Skeletal muscle cell (primary cell): ENCODE data around the gene TNF.

Experiments used
- DNase-seq: peaks from one replicate; pipeline ENCODE4 v3.0.0-alpha.2; 2010; ENCODE audit warnings: low read depth
- H3K4me3 ChIP-seq: 2 replicates; pipeline ENCODE4 v1.5.1; 2011; ENCODE audit warnings: low read depth, mild to moderate bottlenecking, control low read depth, low read length, moderate library complexity

Gene TNF

DNA sequence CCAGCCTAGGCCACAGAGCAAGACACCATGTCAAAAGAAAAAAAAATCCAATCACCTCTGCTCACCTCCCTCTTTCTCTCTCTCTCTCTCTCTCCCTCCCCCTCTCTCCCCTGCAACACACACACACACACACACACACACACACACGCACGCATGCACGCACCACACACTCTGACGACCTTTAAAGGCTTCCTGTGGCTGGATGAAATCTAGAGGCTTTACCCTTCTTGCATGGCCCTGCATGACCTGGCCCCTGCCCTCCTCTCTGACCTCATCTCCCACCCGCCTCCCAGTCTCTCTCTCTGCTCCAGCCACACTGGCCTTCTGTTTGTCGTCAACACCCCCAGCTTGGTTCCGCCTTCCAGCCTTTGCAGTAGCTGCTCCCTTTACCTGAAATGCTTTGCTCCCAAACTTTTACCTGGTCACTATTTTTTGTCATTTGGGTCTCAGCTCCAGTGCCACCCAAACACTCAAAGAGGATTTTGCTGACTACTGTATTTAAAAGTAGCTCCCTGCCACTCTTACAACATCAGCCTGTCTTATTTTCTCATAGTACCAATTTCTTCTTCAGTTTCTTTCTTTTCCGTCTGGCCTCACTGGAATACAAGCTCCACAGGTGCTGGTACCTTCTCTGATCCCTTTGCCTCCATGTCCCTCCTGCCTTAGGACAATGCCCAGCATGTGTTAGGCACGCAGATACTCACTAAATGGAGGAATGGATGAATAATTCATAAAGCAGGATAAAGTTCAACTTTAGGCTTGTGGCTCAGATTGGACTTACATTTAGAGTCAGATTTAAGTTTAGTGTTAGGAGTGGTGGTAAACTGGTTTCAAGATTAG is 7.6 kb upstream of the TNF start:
- no peak for DNase-seq
- no peak overlapping the region for H3K4me3 ChIP-seq

DNA sequence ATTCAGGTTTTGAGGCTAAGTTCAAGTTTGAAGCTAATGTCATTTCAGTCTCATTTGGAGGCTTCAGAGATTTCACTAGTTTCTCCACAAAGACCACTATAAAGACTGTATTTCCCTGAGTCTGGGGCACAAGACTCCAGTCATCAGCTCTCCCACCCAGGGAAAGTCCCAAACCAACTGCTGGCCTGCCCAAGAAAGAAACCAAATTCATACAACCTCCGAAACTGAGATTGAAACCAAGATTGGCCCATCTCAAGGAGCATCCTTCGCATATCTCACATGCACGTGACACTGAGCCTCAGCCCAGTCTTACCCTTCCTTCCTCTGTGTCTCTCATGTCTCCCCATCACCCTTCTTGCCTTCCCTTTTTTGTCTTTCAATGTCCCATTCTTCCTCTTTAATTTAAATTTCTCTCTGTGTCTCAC is 6.8 kb upstream of the TNF start:
- DNase-seq, result no peak
- H3K4me3 ChIP-seq, result no peak overlapping the region

DNA sequence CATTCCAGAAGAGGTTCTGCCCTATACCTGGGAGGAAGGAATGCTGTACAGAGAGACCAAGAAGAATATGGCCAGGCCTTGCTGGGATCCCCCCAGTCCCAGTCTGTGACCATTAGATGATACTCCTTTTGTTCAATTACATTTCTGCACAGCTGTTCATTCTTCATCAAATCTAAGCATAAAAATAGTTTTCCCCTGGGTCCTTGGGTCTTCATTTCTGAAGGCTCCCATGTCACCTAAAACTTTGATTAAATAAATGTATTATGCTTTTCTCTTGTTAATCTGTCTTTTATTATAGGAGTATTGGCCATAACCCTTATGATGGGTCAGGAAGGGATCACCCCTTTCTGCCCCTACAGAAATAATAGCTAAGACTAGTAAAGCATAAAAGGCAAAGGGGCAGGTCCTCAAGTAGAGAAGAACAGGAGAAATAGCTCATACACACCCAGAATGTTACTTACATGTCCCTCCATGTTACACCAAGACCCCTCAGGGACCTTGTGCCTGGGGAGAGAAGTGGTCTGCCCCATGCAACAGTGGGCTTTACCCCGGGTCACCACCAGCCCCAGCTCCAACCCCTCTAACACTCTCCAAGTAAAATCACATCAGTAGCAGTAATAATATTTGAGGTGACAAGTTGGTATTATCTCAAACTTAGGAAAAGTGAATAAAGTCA is 5.4 kb upstream of the TNF start:
- no peak overlapping the region for H3K4me3 ChIP-seq
- no peak for DNase-seq

DNA sequence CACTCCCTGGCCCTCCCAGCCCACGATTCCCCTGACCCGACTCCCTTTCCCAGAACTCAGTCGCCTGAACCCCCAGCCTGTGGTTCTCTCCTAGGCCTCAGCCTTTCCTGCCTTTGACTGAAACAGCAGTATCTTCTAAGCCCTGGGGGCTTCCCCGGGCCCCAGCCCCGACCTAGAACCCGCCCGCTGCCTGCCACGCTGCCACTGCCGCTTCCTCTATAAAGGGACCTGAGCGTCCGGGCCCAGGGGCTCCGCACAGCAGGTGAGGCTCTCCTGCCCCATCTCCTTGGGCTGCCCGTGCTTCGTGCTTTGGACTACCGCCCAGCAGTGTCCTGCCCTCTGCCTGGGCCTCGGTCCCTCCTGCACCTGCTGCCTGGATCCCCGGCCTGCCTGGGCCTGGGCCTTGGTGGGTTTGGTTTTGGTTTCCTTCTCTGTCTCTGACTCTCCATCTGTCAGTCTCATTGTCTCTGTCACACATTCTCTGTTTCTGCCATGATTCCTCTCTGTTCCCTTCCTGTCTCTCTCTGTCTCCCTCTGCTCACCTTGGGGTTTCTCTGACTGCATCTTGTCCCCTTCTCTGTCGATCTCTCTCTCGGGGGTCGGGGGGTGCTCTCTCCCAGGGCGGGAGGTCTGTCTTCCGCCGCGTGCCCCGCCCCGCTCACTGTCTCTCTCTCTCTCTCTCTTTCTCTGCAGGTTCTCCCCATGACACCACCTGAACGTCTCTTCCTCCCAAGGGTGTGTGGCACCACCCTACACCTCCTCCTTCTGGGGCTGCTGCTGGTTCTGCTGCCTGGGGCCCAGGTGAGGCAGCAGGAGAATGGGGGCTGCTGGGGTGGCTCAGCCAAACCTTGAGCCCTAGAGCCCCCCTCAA is 3.1 kb upstream of the TNF start, which contains the start of gene LTA:
LTA (plus strand) TSS at position 249 of the 871 bp plus-strand sequence; CDS start at position 703, 454 bp downstream.
- no peak within 1 kb of the TSS for H3K4me3 ChIP-seq
- no peak for DNase-seq

DNA sequence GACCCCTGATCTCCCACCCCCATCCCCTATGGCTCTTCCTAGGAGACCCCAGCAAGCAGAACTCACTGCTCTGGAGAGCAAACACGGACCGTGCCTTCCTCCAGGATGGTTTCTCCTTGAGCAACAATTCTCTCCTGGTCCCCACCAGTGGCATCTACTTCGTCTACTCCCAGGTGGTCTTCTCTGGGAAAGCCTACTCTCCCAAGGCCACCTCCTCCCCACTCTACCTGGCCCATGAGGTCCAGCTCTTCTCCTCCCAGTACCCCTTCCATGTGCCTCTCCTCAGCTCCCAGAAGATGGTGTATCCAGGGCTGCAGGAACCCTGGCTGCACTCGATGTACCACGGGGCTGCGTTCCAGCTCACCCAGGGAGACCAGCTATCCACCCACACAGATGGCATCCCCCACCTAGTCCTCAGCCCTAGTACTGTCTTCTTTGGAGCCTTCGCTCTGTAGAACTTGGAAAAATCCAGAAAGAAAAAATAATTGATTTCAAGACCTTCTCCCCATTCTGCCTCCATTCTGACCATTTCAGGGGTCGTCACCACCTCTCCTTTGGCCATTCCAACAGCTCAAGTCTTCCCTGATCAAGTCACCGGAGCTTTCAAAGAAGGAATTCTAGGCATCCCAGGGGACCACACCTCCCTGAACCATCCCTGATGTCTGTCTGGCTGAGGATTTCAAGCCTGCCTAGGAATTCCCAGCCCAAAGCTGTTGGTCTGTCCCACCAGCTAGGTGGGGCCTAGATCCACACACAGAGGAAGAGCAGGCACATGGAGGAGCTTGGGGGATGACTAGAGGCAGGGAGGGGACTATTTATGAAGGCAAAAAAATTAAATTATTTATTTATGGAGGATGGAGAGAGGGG is 1.9 kb upstream of the TNF start:
- DNase-seq, result no peak
- no peak overlapping the region for H3K4me3 ChIP-seq

DNA sequence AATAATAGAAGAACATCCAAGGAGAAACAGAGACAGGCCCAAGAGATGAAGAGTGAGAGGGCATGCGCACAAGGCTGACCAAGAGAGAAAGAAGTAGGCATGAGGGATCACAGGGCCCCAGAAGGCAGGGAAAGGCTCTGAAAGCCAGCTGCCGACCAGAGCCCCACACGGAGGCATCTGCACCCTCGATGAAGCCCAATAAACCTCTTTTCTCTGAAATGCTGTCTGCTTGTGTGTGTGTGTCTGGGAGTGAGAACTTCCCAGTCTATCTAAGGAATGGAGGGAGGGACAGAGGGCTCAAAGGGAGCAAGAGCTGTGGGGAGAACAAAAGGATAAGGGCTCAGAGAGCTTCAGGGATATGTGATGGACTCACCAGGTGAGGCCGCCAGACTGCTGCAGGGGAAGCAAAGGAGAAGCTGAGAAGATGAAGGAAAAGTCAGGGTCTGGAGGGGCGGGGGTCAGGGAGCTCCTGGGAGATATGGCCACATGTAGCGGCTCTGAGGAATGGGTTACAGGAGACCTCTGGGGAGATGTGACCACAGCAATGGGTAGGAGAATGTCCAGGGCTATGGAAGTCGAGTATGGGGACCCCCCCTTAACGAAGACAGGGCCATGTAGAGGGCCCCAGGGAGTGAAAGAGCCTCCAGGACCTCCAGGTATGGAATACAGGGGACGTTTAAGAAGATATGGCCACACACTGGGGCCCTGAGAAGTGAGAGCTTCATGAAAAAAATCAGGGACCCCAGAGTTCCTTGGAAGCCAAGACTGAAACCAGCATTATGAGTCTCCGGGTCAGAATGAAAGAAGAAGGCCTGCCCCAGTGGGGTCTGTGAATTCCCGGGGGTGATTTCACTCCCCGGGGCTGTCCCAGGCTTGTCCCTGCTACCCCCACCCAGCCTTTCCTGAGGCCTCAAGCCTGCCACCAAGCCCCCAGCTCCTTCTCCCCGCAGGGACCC is 981 bp upstream of the TNF start:
- H3K4me3 ChIP-seq, result no peak overlapping the region
- DNase-seq, result no peak

DNA sequence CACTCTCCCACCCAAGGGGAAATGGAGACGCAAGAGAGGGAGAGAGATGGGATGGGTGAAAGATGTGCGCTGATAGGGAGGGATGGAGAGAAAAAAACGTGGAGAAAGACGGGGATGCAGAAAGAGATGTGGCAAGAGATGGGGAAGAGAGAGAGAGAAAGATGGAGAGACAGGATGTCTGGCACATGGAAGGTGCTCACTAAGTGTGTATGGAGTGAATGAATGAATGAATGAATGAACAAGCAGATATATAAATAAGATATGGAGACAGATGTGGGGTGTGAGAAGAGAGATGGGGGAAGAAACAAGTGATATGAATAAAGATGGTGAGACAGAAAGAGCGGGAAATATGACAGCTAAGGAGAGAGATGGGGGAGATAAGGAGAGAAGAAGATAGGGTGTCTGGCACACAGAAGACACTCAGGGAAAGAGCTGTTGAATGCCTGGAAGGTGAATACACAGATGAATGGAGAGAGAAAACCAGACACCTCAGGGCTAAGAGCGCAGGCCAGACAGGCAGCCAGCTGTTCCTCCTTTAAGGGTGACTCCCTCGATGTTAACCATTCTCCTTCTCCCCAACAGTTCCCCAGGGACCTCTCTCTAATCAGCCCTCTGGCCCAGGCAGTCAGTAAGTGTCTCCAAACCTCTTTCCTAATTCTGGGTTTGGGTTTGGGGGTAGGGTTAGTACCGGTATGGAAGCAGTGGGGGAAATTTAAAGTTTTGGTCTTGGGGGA is 754 bp downstream of the TNF start:
- no peak overlapping the region for H3K4me3 ChIP-seq
- DNase-seq, result no peak

DNA sequence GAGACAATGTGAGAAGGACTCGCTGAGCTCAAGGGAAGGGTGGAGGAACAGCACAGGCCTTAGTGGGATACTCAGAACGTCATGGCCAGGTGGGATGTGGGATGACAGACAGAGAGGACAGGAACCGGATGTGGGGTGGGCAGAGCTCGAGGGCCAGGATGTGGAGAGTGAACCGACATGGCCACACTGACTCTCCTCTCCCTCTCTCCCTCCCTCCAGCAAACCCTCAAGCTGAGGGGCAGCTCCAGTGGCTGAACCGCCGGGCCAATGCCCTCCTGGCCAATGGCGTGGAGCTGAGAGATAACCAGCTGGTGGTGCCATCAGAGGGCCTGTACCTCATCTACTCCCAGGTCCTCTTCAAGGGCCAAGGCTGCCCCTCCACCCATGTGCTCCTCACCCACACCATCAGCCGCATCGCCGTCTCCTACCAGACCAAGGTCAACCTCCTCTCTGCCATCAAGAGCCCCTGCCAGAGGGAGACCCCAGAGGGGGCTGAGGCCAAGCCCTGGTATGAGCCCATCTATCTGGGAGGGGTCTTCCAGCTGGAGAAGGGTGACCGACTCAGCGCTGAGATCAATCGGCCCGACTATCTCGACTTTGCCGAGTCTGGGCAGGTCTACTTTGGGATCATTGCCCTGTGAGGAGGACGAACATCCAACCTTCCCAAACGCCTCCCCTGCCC is 1.7 kb downstream of the TNF start:
- no peak for DNase-seq
- no peak overlapping the region for H3K4me3 ChIP-seq

DNA sequence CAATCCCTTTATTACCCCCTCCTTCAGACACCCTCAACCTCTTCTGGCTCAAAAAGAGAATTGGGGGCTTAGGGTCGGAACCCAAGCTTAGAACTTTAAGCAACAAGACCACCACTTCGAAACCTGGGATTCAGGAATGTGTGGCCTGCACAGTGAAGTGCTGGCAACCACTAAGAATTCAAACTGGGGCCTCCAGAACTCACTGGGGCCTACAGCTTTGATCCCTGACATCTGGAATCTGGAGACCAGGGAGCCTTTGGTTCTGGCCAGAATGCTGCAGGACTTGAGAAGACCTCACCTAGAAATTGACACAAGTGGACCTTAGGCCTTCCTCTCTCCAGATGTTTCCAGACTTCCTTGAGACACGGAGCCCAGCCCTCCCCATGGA is 2.2 kb downstream of the TNF start:
- no peak for DNase-seq
- H3K4me3 ChIP-seq, result no peak overlapping the region

DNA sequence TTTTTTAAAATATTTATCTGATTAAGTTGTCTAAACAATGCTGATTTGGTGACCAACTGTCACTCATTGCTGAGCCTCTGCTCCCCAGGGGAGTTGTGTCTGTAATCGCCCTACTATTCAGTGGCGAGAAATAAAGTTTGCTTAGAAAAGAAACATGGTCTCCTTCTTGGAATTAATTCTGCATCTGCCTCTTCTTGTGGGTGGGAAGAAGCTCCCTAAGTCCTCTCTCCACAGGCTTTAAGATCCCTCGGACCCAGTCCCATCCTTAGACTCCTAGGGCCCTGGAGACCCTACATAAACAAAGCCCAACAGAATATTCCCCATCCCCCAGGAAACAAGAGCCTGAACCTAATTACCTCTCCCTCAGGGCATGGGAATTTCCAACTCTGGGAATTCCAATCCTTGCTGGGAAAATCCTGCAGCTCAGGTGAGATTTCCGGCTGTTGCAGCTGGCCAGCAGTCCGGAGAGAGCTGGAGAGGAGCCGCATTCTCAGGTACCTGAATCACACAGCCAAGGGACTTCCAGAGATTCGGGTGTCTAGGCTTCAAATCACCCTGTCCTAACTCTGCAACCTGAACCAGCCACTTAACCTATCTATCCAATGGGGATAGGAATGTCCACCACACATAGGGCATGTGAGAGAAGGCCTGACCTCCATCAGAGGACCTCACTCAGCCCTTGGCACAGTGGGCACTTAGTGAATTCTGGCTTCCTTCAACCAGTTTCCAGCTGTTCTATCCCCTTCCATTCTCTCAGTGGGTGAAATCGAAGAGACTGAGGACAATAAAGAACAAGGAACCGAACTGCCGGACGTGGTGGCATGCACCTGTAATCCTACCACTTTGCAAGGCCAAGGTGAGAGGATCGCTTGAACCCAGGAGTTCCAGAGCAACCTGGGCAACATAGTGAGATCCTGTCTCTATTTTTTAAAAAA is 3.1 kb downstream of the TNF start:
- no peak for DNase-seq
- H3K4me3 ChIP-seq, result no peak overlapping the region

DNA sequence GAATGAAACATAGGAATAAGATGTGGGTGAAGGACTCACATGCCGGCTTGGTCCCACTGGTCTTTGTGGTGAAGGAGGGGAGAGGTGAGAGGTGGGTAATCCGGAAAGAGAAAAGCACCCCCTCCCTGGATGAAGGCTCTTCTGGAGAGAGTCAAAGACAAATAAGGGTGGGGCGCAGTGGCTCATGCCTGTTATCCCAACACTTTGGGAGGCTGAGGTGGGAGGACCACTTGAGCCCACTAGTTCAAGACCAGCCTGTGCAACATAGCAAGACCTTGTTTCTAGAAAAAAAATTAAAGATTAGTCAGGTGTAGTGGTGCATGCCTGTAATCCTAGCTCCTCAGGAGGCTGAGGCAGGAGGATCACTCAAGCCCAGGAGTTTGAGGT is 3.7 kb downstream of the TNF start:
- H3K4me3 ChIP-seq, result no peak overlapping the region
- no peak for DNase-seq

DNA sequence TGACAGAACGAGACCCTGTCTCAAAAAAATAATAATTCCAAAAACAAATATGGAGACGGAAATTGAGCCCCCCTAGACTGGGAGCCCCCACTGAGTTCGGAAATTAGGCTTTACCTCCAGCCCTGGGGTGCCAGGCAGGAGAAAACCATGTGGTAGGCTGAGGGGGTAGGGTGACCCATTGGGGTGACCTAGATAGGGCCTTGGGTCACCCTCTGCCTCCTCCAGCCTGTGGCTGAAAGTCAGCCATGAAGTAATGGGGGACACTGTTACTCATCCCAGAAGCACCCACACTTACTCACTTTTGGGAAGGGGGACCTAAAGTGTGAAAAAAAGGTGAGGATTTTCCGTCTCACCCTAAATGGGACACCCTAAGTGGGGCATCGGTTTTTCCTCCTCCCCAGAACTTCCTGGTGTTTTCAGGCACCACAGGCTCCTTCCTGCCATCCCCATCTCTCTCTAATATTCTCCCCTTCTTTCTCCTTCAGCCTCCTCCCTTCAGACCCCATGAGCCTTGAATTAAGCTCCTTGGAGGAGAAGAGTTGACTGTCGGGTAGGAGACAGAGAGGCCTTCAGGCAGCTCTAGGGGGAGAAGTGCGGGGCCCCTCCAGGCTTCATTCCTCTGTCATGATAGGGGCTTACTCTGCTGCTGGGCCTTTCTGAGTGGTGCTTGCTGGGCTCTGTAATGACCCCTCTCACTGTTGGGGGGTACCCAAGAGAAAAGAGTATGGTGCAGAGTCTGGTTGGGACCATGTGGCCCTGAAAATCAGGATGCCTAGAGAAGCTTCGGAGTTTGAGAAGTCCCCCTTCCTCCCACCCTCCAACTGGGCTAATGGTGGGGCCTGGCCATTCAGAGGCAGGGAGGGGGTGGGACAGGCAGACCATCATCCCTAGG is 4.4 kb downstream of the TNF start:
- no peak overlapping the region for H3K4me3 ChIP-seq
- DNase-seq, result no peak

DNA sequence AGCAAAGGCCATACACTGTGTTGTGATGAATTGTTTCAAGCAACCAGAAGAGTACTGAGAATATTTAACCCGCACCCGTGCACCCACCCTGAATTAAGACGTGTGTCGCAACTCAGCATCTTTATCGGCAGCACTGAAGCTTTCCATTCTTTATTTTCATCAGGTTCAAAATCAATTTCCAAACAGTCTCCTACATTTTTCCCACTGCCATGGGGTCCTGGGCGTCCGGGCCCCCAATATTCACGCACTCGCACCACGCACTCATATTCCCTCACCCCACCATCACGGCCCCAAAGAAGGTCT is 5.0 kb downstream of the TNF start:
- H3K4me3 ChIP-seq, result peak overlapping the region; percentile 85
- no peak for DNase-seq

DNA sequence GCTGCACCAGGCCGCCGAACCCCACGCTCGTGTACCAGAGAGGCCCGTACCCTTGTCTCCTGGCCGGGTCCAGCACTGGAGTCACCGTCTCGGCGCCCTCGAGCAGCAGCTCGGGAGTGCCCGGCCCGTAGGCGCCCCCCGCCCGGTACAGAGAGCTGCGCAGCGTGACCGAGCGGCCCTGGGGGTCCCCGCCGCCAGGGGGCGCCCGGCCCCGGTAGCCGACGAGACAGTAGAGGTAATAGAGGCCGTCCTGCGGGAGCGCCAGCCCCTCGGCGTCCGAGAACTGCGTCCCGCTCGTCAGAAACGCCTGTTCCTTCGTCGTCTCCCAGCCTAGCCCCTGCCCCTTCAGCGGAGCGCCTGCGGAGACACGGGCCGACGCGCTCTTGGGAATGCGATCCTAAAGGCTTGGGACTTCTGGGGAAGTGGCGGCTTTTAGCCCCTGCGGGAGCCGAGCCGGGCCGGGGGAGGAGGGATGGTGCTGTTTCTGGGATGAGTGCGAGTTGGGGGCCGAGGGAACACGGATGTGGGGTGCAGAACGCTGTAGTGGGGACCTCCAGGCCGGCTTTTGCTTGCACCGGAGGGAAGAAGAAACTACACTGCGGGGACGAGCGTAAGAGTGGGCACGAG is 5.6 kb downstream of the TNF start:
- DNase-seq, result no peak
- peak overlapping the region; percentile 85 for H3K4me3 ChIP-seq
